Prostate gland (tissue), 2 donors: ENCODE measurements around the gene TMEM38A. TPM values are rescaled to one million over a fixed set of nuclear protein-coding genes. Genes with fewer than 3 reads are reported as not detected.
A peak's percentile ranks its signal among the peaks of the same experiment; 100 is the strongest.

Source experiments
- DNase-seq: peaks from one replicate; pipeline ENCODE4 v3.0.0-alpha.2; 2019; ENCODE audit warnings: low spot score
- H3K27ac ChIP-seq, 2 donors: fragments of 200-600 bp; sonication (generic); 2 replicates each; pipeline ENCODE4 v1.5.1; 2017 to 2019
- H3K27me3 ChIP-seq: fragments of 200-600 bp; sonication (generic); replicated peaks from 2 replicates; pipeline ENCODE4 v1.5.1; 2019; ENCODE audit not compliant: insufficient read depth
- H3K36me3 ChIP-seq, 2 donors: fragments of 200-600 bp; sonication (generic); 1 replicate in 1 of 2; 2 replicates in 1 of 2; pipeline versions ENCODE4 v1.5.1 to v1.8.1; 2017 to 2019
- H3K4me1 ChIP-seq: fragments of 200-600 bp; sonication (generic); replicated peaks from 2 replicates; pipeline ENCODE4 v1.5.1; 2019
- H3K4me3 ChIP-seq, 2 donors: fragments of 200-600 bp; sonication (generic); 2 replicates each; pipeline ENCODE4 v1.5.1; 2017 to 2019
- H3K9me3 ChIP-seq: fragments of 200-600 bp; sonication (generic); 2 replicates; pipeline ENCODE4 v1.5.1; 2017
- CTCF ChIP-seq, 4 experiments: fragments of 200-600 bp in 2 of 4; fragments of 450-650 bp in 2 of 4; sonication (generic) in 2 of 4; IDR thresholded peaks; 1 replicate in 3 of 4; 2 replicates in 1 of 4; pipeline ENCODE4 v1.5.1; 2016 to 2019; ENCODE audit warnings: antibody characterized with exemption in 4 of 4, mild to moderate bottlenecking in 2 of 4, moderate library complexity in 2 of 4
- POLR2A ChIP-seq: fragments of 450-650 bp; IDR thresholded peaks from one replicate; pipeline ENCODE4 v1.6.1; 2016; ENCODE audit warnings: antibody characterized with exemption, mild to moderate bottlenecking
- POLR2AphosphoS5 ChIP-seq: sonication (generic); formaldehyde crosslinking; IDR thresholded peaks from one replicate; pipeline ENCODE4 v1.6.1; 2017; ENCODE audit warnings: antibody characterized with exemption
- WGBS: methylation state at CpG from one replicate; pipeline ENCODE4 v1.1.5; 2018; 5-methylcytosine and 5-hydroxymethylcytosine counted together
- intact Hi-C: fragments of 100-400 bp; cut with DNase I; formaldehyde crosslinking; loops from one replicate; pipeline ENCODE4 v1.14.2; 2022
- total RNA-seq, 2 donors: library from RNA; depleted of rRNA; stranded (reverse); fragments of >200 nt; gene quantifications; one replicate each; pipeline ENCODE4 v1.1.0, GENCODE V29; 2016

Gene TMEM38A
- total RNA-seq, 2 donors from 2014 or later = 11.7 to 20.6 TPM

DNA sequence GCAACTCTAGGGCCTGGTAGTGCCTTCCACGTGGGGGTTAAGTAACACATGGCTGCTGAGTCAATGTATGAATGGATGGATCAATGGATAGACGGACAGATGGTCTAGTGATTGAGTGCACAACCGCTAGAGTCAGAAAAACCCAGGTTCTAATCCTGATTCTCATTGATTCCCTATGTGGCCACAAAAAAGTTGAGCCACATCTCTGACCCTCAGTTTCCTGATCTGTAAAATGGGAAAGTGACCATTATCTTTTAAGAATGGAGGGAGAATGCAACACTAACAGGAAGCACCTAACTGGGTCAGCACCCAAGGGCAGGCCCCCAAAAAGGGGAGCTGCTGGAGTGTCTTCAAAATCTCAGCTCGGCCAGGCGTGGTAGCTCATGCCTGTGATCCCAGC is 3.6 kb upstream of the TMEM38A start:
- TF ChIP-seq CTCF (IDR thresholded peaks at IDR 0.05) = no peak
- TF ChIP-seq POLR2AphosphoS5 = no peak
- TF ChIP-seq POLR2A = no peak
- no peaks in the 10 kb centered on the region for H3K36me3 ChIP-seq

DNA sequence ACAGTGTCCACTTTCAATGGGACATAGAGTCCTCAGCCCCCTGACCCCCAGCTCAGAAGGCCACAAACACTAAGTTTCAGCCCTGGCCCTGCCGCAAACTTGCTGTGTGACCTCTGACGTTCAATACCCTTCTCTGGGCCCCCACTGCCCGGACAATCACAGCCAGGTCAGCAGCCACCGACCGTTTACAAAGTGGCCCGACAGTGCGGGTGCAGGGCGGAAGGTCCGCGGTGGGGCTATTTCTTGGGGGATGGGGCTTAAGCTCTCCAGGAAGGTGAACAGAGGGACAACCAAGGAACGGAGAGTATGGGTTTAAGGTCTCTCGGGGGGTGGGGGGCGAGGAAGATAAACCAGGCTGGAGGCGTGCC is 1.5 kb upstream of the TMEM38A start:
- Histone ChIP-seq H3K9me3 (no peaks in the 10 kb centered on the region), H3K4me1 (peaks cover 10% of the 10 kb centered on the region), H3K4me3 (peak overlapping the region; percentile 41 to 82), H3K27ac (peak overlapping the region; percentile 77 to 95), H3K36me3 (no peaks in the 10 kb centered on the region), H3K27me3 (no peaks in the 10 kb centered on the region)
- TF ChIP-seq CTCF (IDR thresholded peaks at IDR 0.05) (no peak), POLR2A (no peak)
- no peak for DNase-seq
- intact Hi-C loops = no loop called here
- 1% methylated on average over 14 of the region's 14 CpGs for WGBS

More for the DNA sequence above, 3.6 kb upstream of the TMEM38A start:
- H3K4me1 ChIP-seq = peaks cover 15% of the 10 kb centered on the region
- H3K4me3 ChIP-seq = no peak overlapping the region
- no peak for DNase-seq
- no peaks in the 10 kb centered on the region for H3K27me3 ChIP-seq
- intact Hi-C loops = no loop called here
- no peaks in the 10 kb centered on the region for H3K9me3 ChIP-seq
- H3K27ac ChIP-seq = no peak overlapping the region
- WGBS = 85% methylated on average over 5 of the region's 5 CpGs

DNA sequence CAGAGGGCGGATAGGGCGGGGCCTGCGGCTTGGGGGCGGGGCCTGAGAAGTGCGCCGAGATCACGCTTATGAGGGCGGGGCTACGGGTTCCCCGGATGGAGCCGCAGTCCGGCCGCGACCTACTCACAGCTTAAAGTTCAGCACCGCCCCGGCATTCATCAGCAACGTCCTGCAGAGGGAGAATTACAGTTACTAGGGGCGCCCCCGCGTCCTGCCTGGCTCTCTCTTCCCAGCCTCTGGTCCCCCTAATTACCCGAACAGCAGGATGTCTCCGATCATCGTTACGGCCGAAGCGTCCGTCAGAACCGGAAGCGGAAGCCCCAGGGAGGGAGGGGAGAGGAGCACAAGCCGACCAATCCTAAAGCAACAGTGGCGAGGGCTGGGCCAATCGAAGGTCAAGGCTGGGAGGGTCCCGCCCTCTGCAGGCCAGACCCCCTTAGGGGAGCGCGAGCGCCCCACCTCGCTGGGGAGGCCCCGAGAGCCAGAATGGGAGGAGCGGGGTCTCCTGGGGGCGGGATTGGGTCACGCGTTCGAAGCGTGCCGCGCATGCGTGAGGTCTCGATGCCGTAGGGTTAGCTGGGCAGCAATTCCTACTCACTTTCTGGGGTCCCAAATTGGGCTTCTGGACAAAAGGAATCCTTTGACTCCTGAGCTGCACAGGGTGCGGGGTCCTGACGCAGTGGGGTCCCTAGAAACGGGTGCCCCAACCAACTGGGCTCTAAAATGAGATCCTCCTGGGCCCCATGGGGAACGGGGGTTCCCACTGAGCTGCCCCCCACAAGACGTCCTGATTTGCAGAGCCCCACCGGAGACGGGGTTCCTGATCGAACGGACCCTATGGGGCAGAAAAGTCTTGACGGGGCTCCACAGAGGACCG is 869 bp upstream of the TMEM38A start, which contains the start of gene SMIM7:
TSS of gene SMIM7 (minus strand) at position 313 of the 877 bp plus-strand sequence. CDS start at position 279, 34 bp downstream.
- intact Hi-C loops = no loop called here
- Histone ChIP-seq H3K4me1 (peaks cover 10% of the 10 kb centered on the region), H3K4me3 (peak within 1 kb of the TSS; percentile 41 to 82), H3K36me3 (no peaks in the 10 kb centered on the region), H3K27ac (peak within 1 kb of the TSS; percentile 77 to 95), H3K9me3 (no peaks in the 10 kb centered on the region), H3K27me3 (no peaks in the 10 kb centered on the region)
- DNase-seq = peak; percentile 99
- peak; percentile 97 for TF ChIP-seq POLR2AphosphoS5
- TF ChIP-seq POLR2A = peak; percentile 72
- peak in 3 of 4 experiments; percentile 17 to 56 (median 39) for TF ChIP-seq CTCF (IDR thresholded peaks at IDR 0.05)
- under 1% methylated on average over 53 of the region's 60 CpGs for WGBS

DNA sequence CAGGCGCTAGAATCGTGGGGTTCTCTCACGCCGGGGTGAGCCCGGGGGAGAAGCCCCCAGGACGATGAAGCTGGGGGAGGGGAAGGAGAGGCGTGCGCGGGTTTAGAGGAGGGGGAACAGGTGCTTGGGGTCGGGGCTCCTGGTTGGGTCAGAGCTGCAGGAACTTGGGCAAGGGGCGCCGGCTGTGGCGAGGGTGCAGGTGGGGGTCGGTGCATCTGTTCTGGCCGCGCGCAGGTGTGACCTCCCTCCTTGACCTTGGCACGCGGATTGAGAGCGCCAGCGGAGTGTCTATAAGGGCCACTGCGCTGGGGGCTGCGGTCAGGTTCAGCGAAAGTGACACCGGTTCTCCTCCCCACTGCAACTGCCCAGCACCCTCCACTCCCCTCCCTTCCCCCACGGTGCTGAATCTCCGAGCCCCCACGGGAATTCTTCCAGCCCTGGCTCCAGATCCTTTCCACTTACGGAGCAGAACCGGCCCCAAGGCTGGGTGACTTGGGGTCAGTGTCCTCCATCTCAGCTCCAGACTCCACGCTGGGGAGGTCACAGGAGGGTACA is 618 bp downstream of the TMEM38A start:
- peak overlapping the region; percentile 41 to 82 for H3K4me3 ChIP-seq
- TF ChIP-seq POLR2AphosphoS5 = no peak
- no peak for TF ChIP-seq CTCF (IDR thresholded peaks at IDR 0.05)
- no peak for TF ChIP-seq POLR2A
- H3K27me3 ChIP-seq = no peaks in the 10 kb centered on the region
- peak overlapping the region; percentile 77 to 95 for H3K27ac ChIP-seq
- no peak for DNase-seq
- H3K4me1 ChIP-seq = peaks cover 7% of the 10 kb centered on the region
- no peaks in the 10 kb centered on the region for H3K9me3 ChIP-seq
- 2% methylated on average over 31 of the region's 31 CpGs for WGBS
- H3K36me3 ChIP-seq = no peaks in the 10 kb centered on the region
- intact Hi-C loops = no loop called here
